K562 (cell line): Measurements from ENCODE around the gene GRK3. TPM values are rescaled to one million over a fixed set of nuclear protein-coding genes. Genes with fewer than 3 reads are reported as not detected.
"Not testable (repeated sequence)": the region's sequence is repeated elsewhere in the genome, so short reads cannot be mapped to it uniquely, and the experiment has no call there.

Source experiments
- ATAC-seq: fragments of 200-7000 bp; cut with Tn5 transposase; 3 replicates; pipeline ENCODE4 v1.9.1; 2020; ENCODE audit warnings: moderate library complexity
- BruUV-seq: library from RNA; stranded (reverse); fragments of 400-500 nt; replicated peaks from 2 replicates; lab custom pipeline; 2021; lab: Mats Ljungman, UMichigan
- CTCF ChIA-PET: fragments of 300-600 bp; formaldehyde crosslinking; extraction: SDS; loops from one replicate; lab custom pipeline; 2021; ENCODE audit warnings: low intra/inter-chr PET ratio; lab: Yijun Ruan, JAX
- POLR2A ChIA-PET: fragments of 300-600, 350-650 bp; sonication (Branson Sonifier 250); formaldehyde crosslinking; extraction: SDS; loops from one replicate; lab custom pipeline; 2021; ENCODE audit warnings: antibody characterized with exemption, inconsistent platforms; lab: Yijun Ruan, JAX
- DNase-seq, 4 experiments: peaks; one replicate each; pipeline versions ENCODE4 v3.0.0 to v3.0.0-alpha.2; 2011 to 2018; ENCODE audit warnings: low spot score in 3 of 4, mixed read lengths in 3 of 4; ENCODE audit errors: extremely low read depth in 1 of 4
- FAIRE-seq: peaks from 2 replicates; lab custom pipeline; 2011; peaks lifted over from hg19 to GRCh38; lab: Jason Lieb, UNC
- H2AFZ ChIP-seq: 2 replicates; pipeline ENCODE4 v1.6.0; 2011; ENCODE audit warnings: low read depth, low read length, control low read depth, inconsistent platforms
- H3K27ac ChIP-seq: fragments of 200-600 bp; 3 replicates; pipeline ENCODE4 v1.8.0; 2011; ENCODE audit warnings: low read depth, mild to moderate bottlenecking, control low read depth, inconsistent platforms, low read length, moderate library complexity, mixed read lengths; ENCODE audit errors: extremely low read depth
- H3K27me3 ChIP-seq, 2 experiments: fragments of 300-600 bp in 1 of 2; 2 replicates in 1 of 2; 3 replicates in 1 of 2; pipeline versions ENCODE4 v1.6.0 to v1.8.0; 2011; ENCODE audit warnings: inconsistent platforms in 2 of 2, low read length in 2 of 2, mild to moderate bottlenecking in 1 of 2, mixed read lengths in 1 of 2, moderate library complexity in 1 of 2; ENCODE audit not compliant: control insufficient read depth in 2 of 2, insufficient read depth in 2 of 2
- H3K36me3 ChIP-seq: fragments of 300-600 bp; 3 replicates; pipeline ENCODE4 v1.8.0; 2011; ENCODE audit warnings: mild to moderate bottlenecking, low read length, inconsistent platforms; ENCODE audit not compliant: control insufficient read depth, insufficient read depth
- H3K4me1 ChIP-seq, 2 experiments: fragments of 200-600 bp in 1 of 2; replicated peaks in 1 of 2; 2 replicates in 1 of 2; 3 replicates in 1 of 2; pipeline versions ENCODE4 v1.5.1 to v1.8.0; 2011; ENCODE audit warnings: inconsistent platforms in 2 of 2, low read length in 2 of 2, mild to moderate bottlenecking in 1 of 2, mixed read lengths in 1 of 2, moderate library complexity in 1 of 2; ENCODE audit not compliant: control insufficient read depth in 2 of 2, insufficient read depth in 2 of 2
- H3K4me2 ChIP-seq: 2 replicates; pipeline ENCODE4 v1.6.1; 2011; ENCODE audit warnings: low read length, control low read depth, inconsistent platforms, mixed read lengths; ENCODE audit not compliant: insufficient read depth
- H3K4me3 ChIP-seq: fragments of 200-600 bp; sonication (generic), shearing (Covaris generic); 2 replicates; pipeline ENCODE4 v1.5.1; 2016; ENCODE audit warnings: control low read depth, inconsistent platforms
- H3K79me2 ChIP-seq: fragments of 200-600 bp; 3 replicates; pipeline ENCODE4 v1.8.0; 2011; ENCODE audit warnings: low read length, inconsistent platforms; ENCODE audit not compliant: control insufficient read depth, insufficient read depth
- H3K9ac ChIP-seq, 2 experiments: 2 replicates each; pipeline versions ENCODE4 v1.6.0 to v1.6.1; 2011; ENCODE audit warnings: low read depth in 2 of 2, low read length in 2 of 2, control low read depth in 1 of 2, inconsistent platforms in 1 of 2, mild to moderate bottlenecking in 1 of 2, mixed read lengths in 1 of 2; ENCODE audit not compliant: insufficient read depth in 1 of 2
- H3K9me1 ChIP-seq: one replicate; pipeline ENCODE4 v1.6.0; 2011; ENCODE audit warnings: inconsistent platforms, mild to moderate bottlenecking, low read length, moderate library complexity; ENCODE audit not compliant: control insufficient read depth, insufficient read depth
- H3K9me3 ChIP-seq: replicated peaks from 2 replicates; pipeline ENCODE4 v1.5.1; 2011; ENCODE audit warnings: low read depth, low read length, inconsistent platforms; ENCODE audit not compliant: control insufficient read depth, insufficient read depth
- H4K20me1 ChIP-seq: replicated peaks from 2 replicates; pipeline ENCODE4 v1.6.1; 2011; ENCODE audit warnings: low read length, inconsistent platforms, mixed read lengths; ENCODE audit not compliant: control insufficient read depth, insufficient read depth
- ATF1 ChIP-seq, 2 experiments: fragments of 450-650 bp in 1 of 2; IDR thresholded peaks; 2 replicates each; pipeline ENCODE4 v1.6.1; 2016; ENCODE audit warnings: missing compliant biosample characterization in 1 of 2, missing genetic modification characterization in 1 of 2
- CHD7 ChIP-seq: fragments of 200-600 bp; sonication (generic); IDR thresholded peaks from one replicate; pipeline ENCODE4 v1.6.1; 2012; ENCODE audit warnings: mild to moderate bottlenecking, low read depth, low read length, inconsistent platforms
- WGBS: fragments of 100-300 bp; shearing (Covaris generic); methylation state at CpG from one replicate; pipeline ENCODE4 v1.1.6; 2016; ENCODE audit warnings: low coverage, mixed read lengths; ENCODE audit not compliant: insufficient coverage; ENCODE audit errors: missing lambda C conversion rate; 5-methylcytosine and 5-hydroxymethylcytosine counted together
- in situ Hi-C: fragments of 300-500 bp; cut with MboI; formaldehyde crosslinking; loops from 4 replicates; pipeline ENCODE4 v1.15.0; 2018; ENCODE audit warnings: inconsistent platforms, mixed read lengths
- intact Hi-C: fragments of 100-400 bp; cut with micrococcal nuclease; formaldehyde crosslinking; loops from 2 replicates; pipeline ENCODE4 v1.14.2; 2022
- polyA plus RNA-seq, 8 experiments: library from polyadenylated mRNA; depleted of rRNA in 4 of 8; stranded (reverse) in 5 of 8; unstranded in 3 of 8; fragments of >200 nt; fragmentation: Nextera tagmentation in 2 of 8; fragmentation: Illumina TruSeq in 1 of 8; extraction: Ambion mirVana in 2 of 8; extraction: Trizol in 1 of 8; gene quantifications; 2 replicates each; pipeline versions ENCODE4 v1.2.1 to v1.2.3, GENCODE V29; 2011 to 2014; ENCODE audit warnings: inconsistent platforms in 1 of 8, missing spikeins in 1 of 8
- total RNA-seq, 7 experiments: library from RNA; depleted of rRNA in 6 of 7; stranded (reverse); fragments of >200 nt in 6 of 7; fragmentation: Illumina TruSeq in 2 of 7; extraction: Trizol in 2 of 7; gene quantifications; 2 replicates each; pipeline versions ENCODE4 v1.2.1 to v1.2.3, GENCODE V29; 2011 to 2021; ENCODE audit warnings: low replicate concordance in 1 of 7

GRK3 gene
- total and polyA plus RNA-seq, 9 of the 15 experiments (the other 6 are each of a cell fraction or from before 2014, with no cell fraction given), result 1.4 to 7.6 (median 3.6) TPM

DNA sequence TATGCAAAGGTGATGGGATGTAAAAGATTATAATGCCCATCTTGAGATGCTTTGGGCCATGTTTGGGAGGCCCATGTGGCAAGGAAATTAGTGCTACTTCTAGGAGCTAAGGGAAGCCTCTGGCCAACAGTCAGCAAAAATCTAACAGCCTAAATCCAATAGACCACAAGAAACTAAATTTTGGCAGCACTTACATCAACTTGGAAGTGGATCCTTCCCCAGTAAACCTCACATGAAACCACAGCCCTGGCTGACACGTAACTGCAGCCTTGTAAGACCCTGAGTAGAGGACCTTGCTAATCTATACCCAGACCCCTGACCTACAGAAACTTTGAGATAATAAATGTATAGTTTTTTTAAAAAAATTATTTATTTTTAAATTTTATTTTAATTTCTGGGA is 13.1 kb upstream of the GRK3 start:
- ATAC-seq (no peak), DNase-seq (no peak), FAIRE-seq (no peak)
- Histone ChIP-seq H3K36me3 (no peaks in the 10 kb centered on the region), H3K27ac (no peak overlapping the region), H3K4me3 (no peak overlapping the region), H3K27me3 (no peaks in the 10 kb centered on the region; a peak in 1 of 5 replicates), H3K9me3 (no peaks in the 10 kb centered on the region), H4K20me1 (no peaks in the 10 kb centered on the region), H3K79me2 (no peaks in the 10 kb centered on the region), H2AFZ (no peak overlapping the region), H3K4me1 (peaks cover 0 to 3% of the 10 kb centered on the region in 2 experiments; a peak in 2 of 5 replicates), H3K4me2 (no peak overlapping the region), H3K9ac (no peak overlapping the region), H3K9me1 (no peaks in the 10 kb centered on the region)
- no peak for TF ChIP-seq CHD7
- TF ChIP-seq ATF1 (CRISPR knock-in tag; IDR thresholded peaks at IDR 0.05), result no peak
- TF ChIP-seq ATF1 (tag; IDR thresholded peaks at IDR 0.05), result no peak
- no TSS peak for BruUV-seq
- intact Hi-C loops (no loop called here), in situ Hi-C loops (no loop called here)
- POLR2A ChIA-PET, result interaction anchor here (0.7 kb wide), 1 partner anchor 350 kb away, joined by 3 read pairs; no protein-coding TSS in a partner anchor
- CTCF ChIA-PET, result no interaction called here
- WGBS, result 27% methylated on average over 1 of the region's 1 CpG

DNA sequence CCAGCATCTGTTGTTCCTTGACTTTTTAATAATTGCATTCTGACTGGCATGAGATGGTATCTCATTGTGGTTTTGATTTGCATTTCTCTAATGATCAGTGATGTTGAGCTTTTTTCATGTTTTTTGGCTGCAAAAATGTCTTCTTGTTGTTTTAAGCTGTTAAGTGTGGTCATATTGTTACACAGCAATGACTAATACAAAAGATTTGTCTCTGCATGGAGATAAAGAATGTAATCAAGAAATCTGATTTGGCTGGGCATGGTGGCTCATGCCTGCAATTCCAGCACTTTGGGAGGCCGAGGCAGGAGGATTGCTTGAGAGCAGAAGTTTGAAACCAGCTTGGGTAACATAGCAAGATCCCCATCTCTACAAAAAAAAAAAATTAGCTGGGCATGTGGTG is 12.1 kb upstream of the GRK3 start:
- H3K79me2 ChIP-seq, H3K4me2 ChIP-seq, H4K20me1 ChIP-seq, H3K36me3 ChIP-seq, H3K9me1 ChIP-seq, CTCF ChIA-PET, H3K9ac ChIP-seq, ATAC-seq, H3K27ac ChIP-seq, H3K4me1 ChIP-seq, DNase-seq, intact Hi-C loops, in situ Hi-C loops, FAIRE-seq, H3K27me3 ChIP-seq, H2AFZ ChIP-seq, H3K4me3 ChIP-seq, POLR2A ChIA-PET, BruUV-seq, H3K9me3 ChIP-seq: not testable (repeated sequence)
- WGBS, result 0% methylated on average over 1 of the region's 1 CpG
